ENCODE measurements around the gene SP140L. TPM values are rescaled to one million over a fixed set of nuclear protein-coding genes. Genes with fewer than 3 reads are reported as not detected.

Gene SP140L
- total and polyA plus RNA-seq, 2 donors (not counting 1 experiment from before 2014, with no cell fraction given), result 94.6 to 154 TPM

DNA sequence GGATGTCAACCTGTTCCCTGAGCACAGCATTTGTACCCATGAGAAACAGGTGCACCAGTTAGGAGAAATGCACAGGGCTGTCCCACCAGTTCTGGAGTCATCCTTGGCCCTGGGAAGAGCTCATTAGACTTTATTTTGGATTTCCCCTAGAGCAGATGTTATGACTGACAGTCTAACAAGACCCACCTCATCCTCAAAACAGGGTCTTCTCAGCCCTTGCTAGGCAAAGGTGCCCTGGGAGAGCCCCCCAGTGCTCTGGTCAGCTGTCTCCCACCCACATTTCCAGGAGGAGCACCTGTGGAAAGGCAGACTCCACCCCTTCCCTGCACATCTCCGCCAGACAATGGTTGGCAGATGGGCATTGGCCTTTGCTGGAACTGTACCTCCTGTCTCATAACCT is 83.3 kb downstream of the SP140L start:
- peaks cover 49 to 56% of the 10 kb centered on the region in 2 donors for H3K4me1 ChIP-seq (ENCODE audit: control insufficient read depth in 2 of 2, insufficient read depth in 2 of 2, low read length in 2 of 2)

More for the DNA sequence above, 83.3 kb downstream of the SP140L start:
- Histone ChIP-seq H3K27me3 (replicated peaks in 1 of 4; ENCODE audit: control extremely low read depth in 1 of 4, control insufficient read depth in 3 of 4, insufficient read depth in 4 of 4, low read length in 3 of 4) (no peaks in the 10 kb centered on the region), H3K9ac (ENCODE audit: low read length) (no peak overlapping the region), H3K9me3 (ENCODE audit: control extremely low read depth in 1 of 3, control insufficient read depth in 2 of 3, insufficient read depth in 1 of 3, low read length in 2 of 3) (no peaks in the 10 kb centered on the region), H3K27ac (ENCODE audit: low read length in 2 of 2) (peak overlapping the region in 1 of 2 donors; percentile 92), H2AFZ (ENCODE audit: insufficient read depth, low read depth, low read length, poor library complexity, severe bottlenecking) (no peak overlapping the region), H4K20me1 (ENCODE audit: control insufficient read depth, insufficient read depth, low read length, poor library complexity, severe bottlenecking) (no peaks in the 10 kb centered on the region), H3K4me2 (replicated peaks; ENCODE audit: low read depth, low read length, poor library complexity, severe bottlenecking) (peak overlapping the region; percentile 81), H3K79me2 (ENCODE audit: control insufficient read depth, insufficient read depth, low read length) (peaks cover 20% of the 10 kb centered on the region), H3K4me3 (ENCODE audit: control extremely low read depth in 1 of 5, extremely low read depth in 1 of 5, insufficient read depth in 1 of 5, low read depth in 2 of 5, low read length in 4 of 5) (no peak overlapping the region), H3K36me3 (replicated peaks in 1 of 2; ENCODE audit: control extremely low read depth in 1 of 2, control insufficient read depth in 1 of 2, extremely low read depth in 1 of 2, insufficient read depth in 2 of 2, low read length in 1 of 2) (peaks cover 9 to 15% of the 10 kb centered on the region in 2 experiments)
- ChIA-PET CTCF (interaction anchor here (1.7 to 2.1 kb wide), 2 partner anchors 13 to 388 kb away, joined by 4 to 7 read pairs; no protein-coding TSS in a partner anchor), POLR2A (interaction anchor here (0.6 to 1.0 kb wide), 2 partner anchors 142 to 211 kb away, joined by 4 to 6 read pairs; no protein-coding TSS in a partner anchor)
- 100% methylated on average over 1 of the region's 1 CpG for WGBS (ENCODE audit: insufficient coverage)
- ATAC-seq (ENCODE audit: low read depth), result no peak
- H3K9me3 Mint-ChIP-seq (ENCODE audit: insufficient read depth), result no peaks in the 10 kb centered on the region
- H3K27ac Mint-ChIP-seq, result peak overlapping the region; percentile 99
- no peak for DNase-seq
- peak overlapping the region; percentile 98 for H3K4me3 Mint-ChIP-seq
- peaks cover 64% of the 10 kb centered on the region for H3K4me1 Mint-ChIP-seq
- intact Hi-C loops (cut with micrococcal nuclease), result loop anchor here (5.0 kb wide), 2 partner anchors 83 to 302 kb away; partner anchors contain the start of genes CAB39 and SP140L
- H3K27me3 Mint-ChIP-seq, result no peaks in the 10 kb centered on the region
- TF ChIP-seq EZH2 (IDR thresholded peaks at IDR 0.05; ENCODE audit: borderline replicate concordance, insufficient read depth, low read depth, low read length, poor library complexity, severe bottlenecking) (no peak), CTCF (IDR thresholded peaks at IDR 0.05) (no peak)

Data from B cell (primary cell).